Peyer's patch (tissue), 4 donors: ENCODE results near the gene NUTM2A. TPM values are rescaled to one million over a fixed set of nuclear protein-coding genes. Genes with fewer than 3 reads are reported as not detected.
A peak's percentile ranks its signal among the peaks of the same experiment; 100 is the strongest.
"Not testable (repeated sequence)": the region's sequence is repeated elsewhere in the genome, so short reads cannot be mapped to it uniquely, and the experiment has no call there.

ENCODE experiments used
- DNase-seq, 3 donors: peaks; one replicate each; pipeline ENCODE4 v3.0.0-alpha.2; 2017 to 2019
- H3K27ac ChIP-seq, 4 donors: fragments of 200-600 bp; sonication (generic); one replicate each; pipeline ENCODE4 v1.5.1; 2016 to 2019
- H3K27me3 ChIP-seq, 2 donors: fragments of 200-600 bp; sonication (generic); one replicate each; pipeline ENCODE4 v1.5.1; 2019
- H3K36me3 ChIP-seq, 3 donors: fragments of 200-600 bp; sonication (generic); one replicate each; pipeline ENCODE4 v1.5.1; 2016 to 2019
- H3K4me1 ChIP-seq, 4 donors: fragments of 200-600 bp; sonication (generic); one replicate each; pipeline ENCODE4 v1.5.1; 2016 to 2019
- H3K4me3 ChIP-seq, 4 donors: fragments of 200-600 bp; sonication (generic); 1 replicate in 3 of 4; 2 replicates in 1 of 4; pipeline ENCODE4 v1.5.1; 2016 to 2019; ENCODE audit warnings: mild to moderate bottlenecking in 1 of 4
- H3K9me3 ChIP-seq, 4 donors: fragments of 200-600 bp; sonication (generic); one replicate each; pipeline ENCODE4 v1.5.1; 2016 to 2019; ENCODE audit warnings: mild to moderate bottlenecking in 1 of 4
- total RNA-seq, 4 donors: library from RNA; depleted of rRNA; stranded (reverse); fragments of >200 nt; gene quantifications; one replicate each; pipeline ENCODE4 v1.1.0, GENCODE V29; 2016

The NUTM2A gene
- total RNA-seq, 4 donors from 2014 or later, result 0.83 to 3.5 (median 2.0) TPM

DNA sequence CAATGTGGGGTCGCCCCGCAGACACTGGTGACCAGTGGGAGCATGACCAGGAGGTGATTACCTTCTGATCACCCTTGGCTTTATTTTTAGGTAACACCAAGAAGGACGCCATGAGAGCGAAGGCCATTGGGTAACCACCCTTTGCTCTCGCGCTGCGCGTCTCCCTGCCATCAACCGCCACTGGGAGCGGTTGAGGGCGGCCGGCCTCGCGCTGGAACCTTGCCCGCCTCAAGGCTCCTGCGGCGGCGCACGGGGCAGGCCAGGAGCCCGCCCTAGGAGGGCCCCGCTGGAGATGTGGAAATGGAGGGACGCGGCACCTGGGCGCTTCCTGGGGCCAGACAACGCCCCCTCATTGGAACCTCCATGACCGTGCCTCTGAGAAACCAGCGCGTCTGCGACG, 2.5 kb upstream of the NUTM2A start:
- H3K27me3 ChIP-seq, H3K4me3 ChIP-seq, H3K27ac ChIP-seq, H3K9me3 ChIP-seq, H3K36me3 ChIP-seq, DNase-seq, H3K4me1 ChIP-seq: not testable (repeated sequence)

DNA sequence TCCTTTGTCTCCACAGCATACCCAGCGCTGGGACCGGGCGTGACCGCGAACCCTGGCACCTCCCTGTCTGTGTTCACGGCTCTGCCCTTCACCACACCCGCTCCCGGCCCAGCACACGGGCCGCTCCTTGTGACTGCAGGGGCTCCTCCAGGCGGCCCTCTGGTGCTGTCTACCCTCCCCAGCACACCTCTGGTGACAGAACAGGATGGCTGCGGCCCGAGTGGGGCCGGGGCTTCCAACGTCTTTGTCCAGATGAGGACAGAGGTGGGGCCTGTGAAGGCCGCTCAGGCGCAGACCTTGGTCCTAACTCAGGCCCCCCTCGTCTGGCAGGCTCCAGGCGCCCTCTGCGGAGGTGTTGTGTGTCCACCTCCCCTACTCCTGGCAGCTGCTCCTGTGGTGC, 3.0 kb downstream of the NUTM2A start:
- H3K27me3 ChIP-seq, H3K9me3 ChIP-seq, H3K27ac ChIP-seq, H3K4me3 ChIP-seq, H3K36me3 ChIP-seq, DNase-seq, H3K4me1 ChIP-seq: not testable (repeated sequence)

DNA sequence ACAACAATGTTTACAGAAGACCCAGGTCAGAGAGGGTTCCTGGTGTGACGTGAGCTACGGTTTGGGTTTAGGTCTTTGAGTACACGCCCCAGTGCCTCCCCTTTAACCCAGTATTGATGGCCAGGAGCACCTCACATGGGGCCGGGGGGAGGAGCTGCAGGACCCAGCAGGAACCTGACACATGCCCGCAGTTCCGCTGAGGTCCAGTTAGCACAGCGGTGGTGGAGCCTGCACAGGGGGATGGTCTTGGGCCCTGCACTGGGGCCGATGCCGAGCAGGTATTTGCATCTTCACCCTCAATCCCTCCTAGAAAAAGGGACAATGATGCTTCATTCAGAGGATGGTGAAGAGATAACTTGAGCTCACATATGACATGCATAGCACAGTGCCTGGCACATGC, 4.0 kb downstream of the NUTM2A start:
- H3K27ac ChIP-seq, DNase-seq, H3K36me3 ChIP-seq, H3K4me1 ChIP-seq, H3K4me3 ChIP-seq, H3K27me3 ChIP-seq, H3K9me3 ChIP-seq: not testable (repeated sequence)

DNA sequence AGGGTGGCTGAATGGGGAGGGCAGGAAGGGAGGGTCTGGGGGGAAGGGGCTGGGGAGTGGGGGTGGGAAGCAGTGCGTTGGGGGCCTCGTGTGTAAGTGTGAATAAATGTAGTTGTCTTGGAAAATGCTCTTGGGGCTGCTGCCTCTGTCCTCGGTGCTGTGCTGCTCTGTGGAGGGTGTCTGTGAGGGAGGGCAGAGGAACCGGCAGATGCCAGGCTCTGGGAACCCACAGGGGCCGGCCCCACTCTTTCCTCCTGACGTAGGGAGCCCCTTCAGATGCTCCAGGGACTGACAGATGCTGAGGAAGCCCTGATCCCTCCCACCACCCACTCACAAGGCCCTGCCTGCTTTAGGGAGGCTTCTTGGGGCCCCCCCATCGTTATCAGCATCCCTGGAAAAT, 9.6 kb downstream of the NUTM2A start:
- not testable (repeated sequence) for H3K4me3 ChIP-seq, H3K9me3 ChIP-seq, DNase-seq, H3K4me1 ChIP-seq, H3K36me3 ChIP-seq, H3K27ac ChIP-seq, H3K27me3 ChIP-seq

DNA sequence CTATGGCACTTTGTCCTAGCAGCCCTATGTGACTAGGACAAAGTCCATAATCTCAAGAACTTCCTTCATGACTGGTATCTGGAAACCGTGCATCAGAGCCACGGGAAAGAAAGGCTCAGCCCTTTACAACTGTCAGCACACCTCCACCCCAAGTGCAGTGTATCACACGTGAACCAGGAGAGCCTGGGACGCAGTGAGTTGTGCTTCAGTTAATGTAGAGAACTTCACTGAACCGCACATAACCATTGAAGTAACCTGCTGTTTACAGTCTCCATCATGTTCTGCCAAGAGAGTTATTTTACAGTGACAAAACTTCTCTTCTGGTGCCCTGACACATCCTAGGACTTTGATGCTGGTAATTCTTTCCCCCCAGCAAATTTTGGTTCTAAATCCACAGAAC, 12.0 kb downstream of the NUTM2A start:
- H3K4me3 ChIP-seq, H3K27me3 ChIP-seq, H3K36me3 ChIP-seq, H3K4me1 ChIP-seq, H3K9me3 ChIP-seq, H3K27ac ChIP-seq: not testable (repeated sequence)
- DNase-seq, result peak in 2 of 3 donors; percentile 14 to 48

DNA sequence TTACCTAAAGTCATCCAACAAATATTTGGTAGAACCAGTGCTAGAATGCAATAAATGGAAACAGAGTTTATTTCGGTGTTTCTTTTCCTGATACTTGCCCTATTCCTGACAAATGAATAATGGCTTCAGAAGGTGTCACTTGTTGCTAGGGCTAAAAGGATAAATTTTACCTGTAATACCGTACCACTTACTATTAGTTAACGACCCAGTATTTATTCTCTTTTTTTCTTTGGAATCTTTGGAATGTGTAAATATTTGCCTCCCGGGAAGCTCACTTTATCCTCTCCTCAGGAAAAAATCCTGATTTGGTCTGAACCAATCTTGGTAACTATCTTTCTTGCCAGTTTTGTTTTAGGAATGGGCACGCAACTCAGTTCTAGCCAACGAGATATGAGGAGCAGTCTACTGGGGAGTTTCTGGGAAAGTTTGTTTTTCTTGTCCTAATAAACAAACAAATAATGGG, 14.1 kb downstream of the NUTM2A start:
- not testable (repeated sequence) for H3K9me3 ChIP-seq, H3K4me1 ChIP-seq, DNase-seq, H3K27me3 ChIP-seq, H3K36me3 ChIP-seq, H3K27ac ChIP-seq, H3K4me3 ChIP-seq

DNA sequence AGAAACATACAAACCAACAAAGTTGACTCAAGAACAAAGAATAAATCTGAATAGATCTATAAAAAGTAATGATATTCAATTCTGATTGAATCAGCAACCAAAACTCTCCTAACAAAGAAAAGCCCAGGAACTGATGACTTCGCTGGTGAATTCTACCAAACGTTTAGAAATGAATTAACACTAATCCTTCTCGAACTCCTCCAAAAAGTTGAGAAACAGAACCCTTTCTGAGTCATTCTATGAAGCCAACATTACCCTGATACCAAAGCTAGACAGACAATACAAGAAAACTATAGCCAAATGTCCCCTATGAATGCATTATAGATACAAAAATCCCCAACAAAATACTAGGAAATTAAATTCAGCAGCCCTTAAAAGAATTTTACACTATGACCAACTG, 16.9 kb downstream of the NUTM2A start:
- H3K4me1 ChIP-seq, H3K9me3 ChIP-seq, DNase-seq, H3K4me3 ChIP-seq, H3K27me3 ChIP-seq, H3K36me3 ChIP-seq, H3K27ac ChIP-seq: not testable (repeated sequence)

DNA sequence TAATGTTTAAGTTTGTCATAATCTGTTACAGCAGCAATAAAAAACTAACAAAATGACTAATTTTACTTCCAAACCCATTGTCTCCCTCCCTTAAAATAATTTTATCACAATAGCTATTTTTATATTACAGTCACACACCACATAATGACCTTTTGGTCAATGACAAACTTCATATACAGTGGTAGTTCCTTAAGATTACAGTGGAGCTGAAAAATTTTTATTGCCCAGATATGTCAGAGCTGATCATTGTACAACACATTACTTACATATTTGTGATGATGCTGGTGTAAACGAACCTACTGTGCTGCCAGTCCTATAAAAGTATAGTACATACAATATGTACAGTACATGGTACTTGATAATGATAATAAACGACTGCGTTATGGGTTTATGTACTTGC, 22.1 kb downstream of the NUTM2A start:
- not testable (repeated sequence) for H3K9me3 ChIP-seq, DNase-seq, H3K4me3 ChIP-seq, H3K27me3 ChIP-seq, H3K27ac ChIP-seq, H3K4me1 ChIP-seq, H3K36me3 ChIP-seq

DNA sequence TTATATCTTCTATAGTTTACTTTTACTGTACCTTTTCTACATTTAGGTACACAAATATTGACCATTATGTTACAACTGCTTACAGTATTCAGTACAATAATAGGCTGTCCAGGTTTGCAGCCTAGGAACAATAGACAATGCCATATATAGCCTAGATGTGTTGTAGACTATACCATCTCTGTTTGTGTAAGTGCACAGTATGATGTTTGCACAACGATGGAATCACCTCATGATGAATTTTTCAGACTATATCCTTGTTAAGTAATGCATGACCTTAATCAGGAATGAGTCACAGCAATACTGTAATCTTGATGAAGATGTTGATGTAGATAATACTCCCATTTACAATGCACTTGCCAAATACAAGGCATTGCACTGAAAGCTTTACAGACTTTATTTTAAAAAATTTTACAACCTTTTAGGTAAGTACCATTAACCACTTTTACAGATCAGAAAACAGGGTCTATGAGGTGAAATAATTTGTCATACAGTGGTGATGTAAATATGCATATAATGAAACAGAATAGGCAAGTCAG, 23.6 kb downstream of the NUTM2A start:
- H3K4me3 ChIP-seq, H3K36me3 ChIP-seq, DNase-seq, H3K27me3 ChIP-seq, H3K4me1 ChIP-seq, H3K9me3 ChIP-seq, H3K27ac ChIP-seq: not testable (repeated sequence)

DNA sequence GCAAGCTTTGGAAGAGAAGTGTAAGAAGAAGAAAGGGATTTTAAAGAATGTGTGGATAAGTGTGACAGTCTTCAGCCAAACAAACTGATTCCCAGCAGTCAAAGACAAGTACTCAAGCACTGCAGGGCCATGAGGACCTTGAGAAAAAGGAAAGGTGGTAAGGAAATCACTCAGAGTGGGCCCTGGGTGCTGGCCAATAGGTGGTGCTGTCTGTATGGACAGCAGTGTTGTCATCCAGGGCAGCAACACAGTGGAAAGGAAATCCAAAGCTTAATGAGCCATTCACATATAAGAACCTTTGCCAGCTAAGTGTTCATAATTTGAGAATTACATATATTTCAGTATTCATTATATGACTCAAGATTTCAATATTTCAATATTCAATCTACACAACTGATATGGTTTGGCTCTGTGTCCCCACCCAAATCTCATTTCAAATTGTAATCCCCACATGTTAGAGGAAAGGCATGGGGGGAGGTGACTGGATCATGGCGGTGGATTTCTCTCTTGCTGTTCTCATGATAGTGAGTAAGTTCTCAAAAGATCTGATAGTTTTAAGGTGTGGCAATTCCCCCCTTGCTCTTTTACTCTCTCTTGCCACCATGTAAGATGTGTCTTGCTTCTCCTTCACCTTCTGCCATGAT, 55.6 kb downstream of the NUTM2A start:
- not testable (repeated sequence) for H3K4me1 ChIP-seq, H3K27me3 ChIP-seq, H3K9me3 ChIP-seq, H3K4me3 ChIP-seq, DNase-seq, H3K36me3 ChIP-seq, H3K27ac ChIP-seq

Other genes starting within 250 kb of the NUTM2A start
- gene FAM25A, start 205.2 kb upstream of the NUTM2A start, total RNA-seq, result not detected
- 100 to 1,000 TPM; 116 to 308 (median 168) TPM for gene GLUD1, start 130.6 kb upstream of the NUTM2A start, total RNA-seq
- 10 to 100 TPM; 35.2 to 55.3 (median 46.0) TPM for gene SHLD2, start 130.2 kb upstream of the NUTM2A start, total RNA-seq
- gene NUTM2D, start 132.3 kb downstream of the NUTM2A start, total RNA-seq, result 1 to 10 TPM in 3 of 4 donors, not detected in 1; 1.6 to 9.3 (median 3.4) TPM